Mesothelial cell of epicardium (in vitro differentiated cells): Measurements from ENCODE around the gene LAX1. TPM values are rescaled to one million over a fixed set of nuclear protein-coding genes. Genes with fewer than 3 reads are reported as not detected.

ENCODE experiments used
- DNase-seq, 2 experiments: peaks; one replicate each; pipeline ENCODE4 v3.0.0; 2021; ENCODE audit warnings: low spot score in 2 of 2; ENCODE audit not compliant: unreplicated experiment in 2 of 2
- H3K27ac Mint-ChIP-seq: 2 replicates; pipeline ENCODE4 v1.8.0; 2021; ENCODE audit warnings: mixed read lengths
- H3K27me3 Mint-ChIP-seq: 2 replicates; pipeline ENCODE4 v1.8.0; 2021; ENCODE audit warnings: low read depth, mixed read lengths
- H3K36me3 Mint-ChIP-seq: 2 replicates; pipeline ENCODE4 v1.8.0; 2021; ENCODE audit warnings: mixed read lengths
- H3K4me1 Mint-ChIP-seq: 2 replicates; pipeline ENCODE4 v1.8.0; 2021; ENCODE audit warnings: mixed read lengths
- H3K4me3 Mint-ChIP-seq: 2 replicates; pipeline ENCODE4 v1.8.0; 2021; ENCODE audit warnings: mild to moderate bottlenecking, moderate library complexity, mixed read lengths
- H3K9me3 Mint-ChIP-seq: 2 replicates; pipeline ENCODE4 v1.8.0; 2021; ENCODE audit warnings: mixed read lengths
- CTCF ChIP-seq: fragments of 200-600 bp; sonication (generic); IDR thresholded peaks from one replicate; pipeline ENCODE4 v1.5.0; 2021; ENCODE audit warnings: antibody characterized with exemption; ENCODE audit not compliant: unreplicated experiment
- total RNA-seq: library from RNA; stranded (reverse); gene quantifications from 3 replicates; pipeline ENCODE4 v1.2.1, GENCODE V29; 2021

LAX1 gene
- total RNA-seq, 1 donor from 2014 or later = 0.07 TPM

DNA sequence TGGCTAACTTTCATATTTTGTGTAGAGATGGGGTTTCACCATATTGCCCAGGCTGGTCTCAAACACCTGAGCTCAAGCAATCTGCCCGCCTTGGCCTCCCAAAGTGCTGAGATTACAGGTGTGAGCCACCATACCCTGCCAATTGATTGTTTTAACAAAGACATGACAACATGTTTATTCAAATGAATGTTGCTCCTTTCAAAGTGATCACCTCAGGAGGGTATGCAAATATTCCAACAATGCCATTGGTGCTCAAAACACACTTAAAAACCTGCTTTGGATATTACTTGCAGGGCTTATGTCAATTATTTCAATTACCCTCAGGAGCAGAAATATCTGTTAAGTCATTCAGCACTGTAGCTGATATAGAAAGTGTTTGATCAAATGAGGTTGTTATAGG, 7.9 kb downstream of the LAX1 start:
- H3K27ac Mint-ChIP-seq = no peak overlapping the region
- H3K9me3 Mint-ChIP-seq = no peaks in the 10 kb centered on the region
- no peaks in the 10 kb centered on the region for H3K27me3 Mint-ChIP-seq
- peaks cover 5% of the 10 kb centered on the region for H3K4me1 Mint-ChIP-seq
- no peak overlapping the region for H3K4me3 Mint-ChIP-seq
- no peak for TF ChIP-seq CTCF
- no peaks in the 10 kb centered on the region for H3K36me3 Mint-ChIP-seq
- no peak for DNase-seq

DNA sequence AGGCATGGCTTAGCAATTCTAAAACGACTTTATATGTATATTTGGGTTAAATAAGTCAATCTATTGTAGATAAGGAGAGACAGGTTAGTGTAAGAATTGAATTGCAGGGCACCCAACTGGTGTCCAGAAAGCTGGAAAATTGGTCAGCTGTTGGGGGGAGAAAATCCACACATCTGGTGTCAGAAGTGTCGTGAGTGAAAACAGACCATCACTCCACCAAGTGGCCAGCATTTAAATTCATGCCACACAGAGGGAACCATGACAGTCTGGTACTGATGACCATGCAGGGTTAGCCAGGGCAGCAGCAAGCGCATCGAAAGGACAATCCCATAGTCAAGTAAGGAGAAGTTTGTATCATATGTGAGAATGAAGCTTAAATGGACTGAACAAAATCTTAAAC, 11.7 kb downstream of the LAX1 start:
- DNase-seq = no peak
- Mint-ChIP-seq H3K9me3 (no peaks in the 10 kb centered on the region), H3K27ac (no peak overlapping the region), H3K4me1 (no peaks in the 10 kb centered on the region), H3K27me3 (no peaks in the 10 kb centered on the region), H3K36me3 (no peaks in the 10 kb centered on the region), H3K4me3 (no peak overlapping the region)
- no peak for TF ChIP-seq CTCF

DNA sequence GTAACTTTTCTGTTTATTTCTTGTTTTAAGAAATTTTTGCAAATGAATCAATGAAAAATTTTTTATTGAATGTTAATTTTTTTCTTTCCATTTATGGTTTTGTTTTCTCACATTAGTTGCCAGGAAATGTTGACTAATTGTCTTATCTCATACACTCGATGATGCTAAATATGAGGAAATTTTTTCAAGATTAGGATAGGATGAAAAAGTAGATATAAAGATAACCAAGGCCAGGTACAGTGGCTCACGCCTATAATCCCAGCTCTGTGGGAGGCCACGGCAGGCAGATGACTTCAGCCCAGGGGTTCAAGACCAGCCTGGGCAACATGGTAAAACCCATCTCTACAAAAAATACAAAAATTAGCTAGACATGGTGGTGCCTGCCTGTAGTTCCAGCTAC, 12.6 kb downstream of the LAX1 start:
- no peak for TF ChIP-seq CTCF
- no peaks in the 10 kb centered on the region for H3K4me1 Mint-ChIP-seq
- H3K27ac Mint-ChIP-seq = no peak overlapping the region
- no peaks in the 10 kb centered on the region for H3K9me3 Mint-ChIP-seq
- H3K4me3 Mint-ChIP-seq = no peak overlapping the region
- no peaks in the 10 kb centered on the region for H3K27me3 Mint-ChIP-seq
- no peaks in the 10 kb centered on the region for H3K36me3 Mint-ChIP-seq
- no peak for DNase-seq

DNA sequence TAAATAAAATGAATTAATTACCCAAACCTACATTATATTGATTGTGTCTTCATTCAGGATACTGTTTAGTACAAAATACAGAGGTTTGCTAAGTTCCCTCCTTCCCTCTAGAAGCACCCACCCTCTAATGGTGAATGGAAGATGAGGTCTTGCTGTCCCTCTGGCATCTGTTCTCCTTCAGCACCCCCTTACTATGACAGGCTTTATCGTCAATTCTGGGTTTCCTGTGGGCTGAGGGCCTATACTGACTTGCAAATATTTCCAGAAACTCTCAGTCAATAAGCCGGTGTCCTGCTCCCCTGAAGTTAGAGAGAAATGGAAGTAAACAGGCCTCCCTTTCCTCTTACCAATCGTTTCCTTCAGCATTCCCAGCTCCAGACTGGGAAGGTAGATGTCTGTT, 13.2 kb downstream of the LAX1 start:
- Mint-ChIP-seq H3K36me3 (no peaks in the 10 kb centered on the region), H3K27me3 (no peaks in the 10 kb centered on the region), H3K27ac (no peak overlapping the region), H3K9me3 (no peaks in the 10 kb centered on the region), H3K4me1 (no peaks in the 10 kb centered on the region), H3K4me3 (no peak overlapping the region)
- DNase-seq = no peak
- no peak for TF ChIP-seq CTCF

- DNase-seq = no peak
- Mint-ChIP-seq H3K4me1 (no peaks in the 10 kb centered on the region), H3K27ac (no peak overlapping the region), H3K4me3 (no peak overlapping the region), H3K36me3 (no peaks in the 10 kb centered on the region), H3K27me3 (no peaks in the 10 kb centered on the region), H3K9me3 (no peaks in the 10 kb centered on the region)
- TF ChIP-seq CTCF = no peak
These were observed 13.8 kb downstream of the LAX1 start for GRCh38 chr1:203778789-203779188.

DNA sequence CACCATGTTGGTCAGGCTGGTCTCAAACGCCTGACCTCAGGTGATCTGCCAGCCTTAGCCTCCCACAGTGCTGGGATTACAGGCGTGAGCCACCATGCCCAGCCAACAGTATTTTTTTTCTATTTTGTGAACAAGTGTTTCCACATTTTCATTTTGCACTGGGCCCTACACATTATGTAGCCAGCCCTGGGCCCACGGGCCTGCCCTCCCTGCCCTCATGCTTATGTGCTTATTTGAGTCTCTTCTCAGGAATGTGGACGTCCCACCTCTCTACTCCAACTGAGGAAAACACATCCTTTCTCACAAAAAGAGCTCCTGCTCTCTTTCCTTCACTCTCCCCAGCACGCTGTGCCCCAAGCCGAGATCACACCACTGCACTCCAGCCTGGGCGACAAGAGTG, 17.0 kb downstream of the LAX1 start:
- no peak for TF ChIP-seq CTCF
- H3K27me3 Mint-ChIP-seq = no peaks in the 10 kb centered on the region
- no peak overlapping the region for H3K27ac Mint-ChIP-seq
- no peak overlapping the region for H3K4me3 Mint-ChIP-seq
- DNase-seq = no peak
- H3K36me3 Mint-ChIP-seq = no peaks in the 10 kb centered on the region
- H3K9me3 Mint-ChIP-seq = peaks cover 7% of the 10 kb centered on the region
- H3K4me1 Mint-ChIP-seq = no peaks in the 10 kb centered on the region
